K562 (cell line): ENCODE measurements around the gene ILDR1. TPM values are rescaled to one million over a fixed set of nuclear protein-coding genes. Genes with fewer than 3 reads are reported as not detected.

Experiments used
- ATAC-seq: fragments of 200-7000 bp; cut with Tn5 transposase; 3 replicates; pipeline ENCODE4 v1.9.1; 2020; ENCODE audit warnings: moderate library complexity
- BruUV-seq: library from RNA; stranded (reverse); fragments of 400-500 nt; replicated peaks from 2 replicates; lab custom pipeline; 2021; lab: Mats Ljungman, UMichigan
- CTCF ChIA-PET: fragments of 300-600 bp; formaldehyde crosslinking; extraction: SDS; loops from one replicate; lab custom pipeline; 2021; ENCODE audit warnings: low intra/inter-chr PET ratio; lab: Yijun Ruan, JAX
- POLR2A ChIA-PET: fragments of 300-600, 350-650 bp; sonication (Branson Sonifier 250); formaldehyde crosslinking; extraction: SDS; loops from one replicate; lab custom pipeline; 2021; ENCODE audit warnings: antibody characterized with exemption, inconsistent platforms; lab: Yijun Ruan, JAX
- DNase-seq, 4 experiments: peaks; one replicate each; pipeline versions ENCODE4 v3.0.0 to v3.0.0-alpha.2; 2011 to 2018; ENCODE audit warnings: low spot score in 3 of 4, mixed read lengths in 3 of 4; ENCODE audit errors: extremely low read depth in 1 of 4
- FAIRE-seq: peaks from 2 replicates; lab custom pipeline; 2011; peaks lifted over from hg19 to GRCh38; lab: Jason Lieb, UNC
- H2AFZ ChIP-seq: 2 replicates; pipeline ENCODE4 v1.6.0; 2011; ENCODE audit warnings: low read depth, low read length, control low read depth, inconsistent platforms
- H3K27ac ChIP-seq: fragments of 200-600 bp; 3 replicates; pipeline ENCODE4 v1.8.0; 2011; ENCODE audit warnings: low read depth, mild to moderate bottlenecking, control low read depth, inconsistent platforms, low read length, moderate library complexity, mixed read lengths; ENCODE audit errors: extremely low read depth
- H3K27me3 ChIP-seq, 2 experiments: fragments of 300-600 bp in 1 of 2; 2 replicates in 1 of 2; 3 replicates in 1 of 2; pipeline versions ENCODE4 v1.6.0 to v1.8.0; 2011; ENCODE audit warnings: inconsistent platforms in 2 of 2, low read length in 2 of 2, mild to moderate bottlenecking in 1 of 2, mixed read lengths in 1 of 2, moderate library complexity in 1 of 2; ENCODE audit not compliant: control insufficient read depth in 2 of 2, insufficient read depth in 2 of 2
- H3K36me3 ChIP-seq: fragments of 300-600 bp; 3 replicates; pipeline ENCODE4 v1.8.0; 2011; ENCODE audit warnings: mild to moderate bottlenecking, low read length, inconsistent platforms; ENCODE audit not compliant: control insufficient read depth, insufficient read depth
- H3K4me1 ChIP-seq, 2 experiments: fragments of 200-600 bp in 1 of 2; replicated peaks in 1 of 2; 2 replicates in 1 of 2; 3 replicates in 1 of 2; pipeline versions ENCODE4 v1.5.1 to v1.8.0; 2011; ENCODE audit warnings: inconsistent platforms in 2 of 2, low read length in 2 of 2, mild to moderate bottlenecking in 1 of 2, mixed read lengths in 1 of 2, moderate library complexity in 1 of 2; ENCODE audit not compliant: control insufficient read depth in 2 of 2, insufficient read depth in 2 of 2
- H3K4me2 ChIP-seq: 2 replicates; pipeline ENCODE4 v1.6.1; 2011; ENCODE audit warnings: low read length, control low read depth, inconsistent platforms, mixed read lengths; ENCODE audit not compliant: insufficient read depth
- H3K4me3 ChIP-seq: fragments of 200-600 bp; sonication (generic), shearing (Covaris generic); 2 replicates; pipeline ENCODE4 v1.5.1; 2016; ENCODE audit warnings: control low read depth, inconsistent platforms
- H3K79me2 ChIP-seq: fragments of 200-600 bp; 3 replicates; pipeline ENCODE4 v1.8.0; 2011; ENCODE audit warnings: low read length, inconsistent platforms; ENCODE audit not compliant: control insufficient read depth, insufficient read depth
- H3K9ac ChIP-seq, 2 experiments: 2 replicates each; pipeline versions ENCODE4 v1.6.0 to v1.6.1; 2011; ENCODE audit warnings: low read depth in 2 of 2, low read length in 2 of 2, control low read depth in 1 of 2, inconsistent platforms in 1 of 2, mild to moderate bottlenecking in 1 of 2, mixed read lengths in 1 of 2; ENCODE audit not compliant: insufficient read depth in 1 of 2
- H3K9me1 ChIP-seq: one replicate; pipeline ENCODE4 v1.6.0; 2011; ENCODE audit warnings: inconsistent platforms, mild to moderate bottlenecking, low read length, moderate library complexity; ENCODE audit not compliant: control insufficient read depth, insufficient read depth
- H3K9me3 ChIP-seq: replicated peaks from 2 replicates; pipeline ENCODE4 v1.5.1; 2011; ENCODE audit warnings: low read depth, low read length, inconsistent platforms; ENCODE audit not compliant: control insufficient read depth, insufficient read depth
- H4K20me1 ChIP-seq: replicated peaks from 2 replicates; pipeline ENCODE4 v1.6.1; 2011; ENCODE audit warnings: low read length, inconsistent platforms, mixed read lengths; ENCODE audit not compliant: control insufficient read depth, insufficient read depth
- CREBBP ChIP-seq: IDR thresholded peaks from one replicate; pipeline ENCODE4 v1.6.1; 2012; ENCODE audit warnings: low read depth, mild to moderate bottlenecking, control low read depth, inconsistent platforms, low read length
- HDGF ChIP-seq: fragments of 450-650 bp; IDR thresholded peaks from 2 replicates; pipeline ENCODE4 v1.6.1; 2016
- RCOR1 ChIP-seq, 2 experiments: IDR thresholded peaks; 2 replicates each; pipeline ENCODE4 v1.6.1; 2012; ENCODE audit warnings: low read depth in 2 of 2, low read length in 2 of 2, borderline replicate concordance in 1 of 2, improper control_type of control experiment in 1 of 2
- TEAD1 ChIP-seq, 2 experiments: fragments of 450-650 bp in 1 of 2; sonication (generic) in 1 of 2; formaldehyde crosslinking; IDR thresholded peaks; 2 replicates each; pipeline versions ENCODE4 v1.4.0 to v1.8.0; 2020 to 2022; ENCODE audit warnings: mild to moderate bottlenecking in 2 of 2, missing genetic modification reagents in 1 of 2
- ZBTB17 ChIP-seq: fragments of 450-650 bp; formaldehyde crosslinking; IDR thresholded peaks from 2 replicates; pipeline ENCODE4 v1.4.0; 2020; ENCODE audit warnings: mild to moderate bottlenecking
- WGBS: fragments of 100-300 bp; shearing (Covaris generic); methylation state at CpG from one replicate; pipeline ENCODE4 v1.1.6; 2016; ENCODE audit warnings: low coverage, mixed read lengths; ENCODE audit not compliant: insufficient coverage; ENCODE audit errors: missing lambda C conversion rate; 5-methylcytosine and 5-hydroxymethylcytosine counted together
- in situ Hi-C: fragments of 300-500 bp; cut with MboI; formaldehyde crosslinking; loops from 4 replicates; pipeline ENCODE4 v1.15.0; 2018; ENCODE audit warnings: inconsistent platforms, mixed read lengths
- intact Hi-C: fragments of 100-400 bp; cut with micrococcal nuclease; formaldehyde crosslinking; loops from 2 replicates; pipeline ENCODE4 v1.14.2; 2022
- polyA plus RNA-seq, 8 experiments: library from polyadenylated mRNA; depleted of rRNA in 4 of 8; stranded (reverse) in 5 of 8; unstranded in 3 of 8; fragments of >200 nt; fragmentation: Nextera tagmentation in 2 of 8; fragmentation: Illumina TruSeq in 1 of 8; extraction: Ambion mirVana in 2 of 8; extraction: Trizol in 1 of 8; gene quantifications; 2 replicates each; pipeline versions ENCODE4 v1.2.1 to v1.2.3, GENCODE V29; 2011 to 2014; ENCODE audit warnings: inconsistent platforms in 1 of 8, missing spikeins in 1 of 8
- total RNA-seq, 7 experiments: library from RNA; depleted of rRNA in 6 of 7; stranded (reverse); fragments of >200 nt in 6 of 7; fragmentation: Illumina TruSeq in 2 of 7; extraction: Trizol in 2 of 7; gene quantifications; 2 replicates each; pipeline versions ENCODE4 v1.2.1 to v1.2.3, GENCODE V29; 2011 to 2021; ENCODE audit warnings: low replicate concordance in 1 of 7
- TF ChIP-seq, protein P1 (sequence below), 2 experiments: IDR thresholded peaks; 2 replicates each; pipeline ENCODE4 v1.6.1; 2012; ENCODE audit warnings: improper control_type of control experiment in 2 of 2, low read depth in 2 of 2, low read length in 2 of 2, borderline replicate concordance in 1 of 2
- TF ChIP-seq, protein P2 (sequence below): IDR thresholded peaks from 3 replicates; pipeline ENCODE4 v1.6.1; 2011; ENCODE audit warnings: borderline replicate concordance, mild to moderate bottlenecking, moderate library complexity; ENCODE audit not compliant: insufficient read length; ENCODE audit errors: extremely low read depth

ILDR1 gene
- total and polyA plus RNA-seq, 9 of the 15 experiments (the other 6 are each of a cell fraction or from before 2014, with no cell fraction given): 0.04 TPM; not detected in 8

DNA sequence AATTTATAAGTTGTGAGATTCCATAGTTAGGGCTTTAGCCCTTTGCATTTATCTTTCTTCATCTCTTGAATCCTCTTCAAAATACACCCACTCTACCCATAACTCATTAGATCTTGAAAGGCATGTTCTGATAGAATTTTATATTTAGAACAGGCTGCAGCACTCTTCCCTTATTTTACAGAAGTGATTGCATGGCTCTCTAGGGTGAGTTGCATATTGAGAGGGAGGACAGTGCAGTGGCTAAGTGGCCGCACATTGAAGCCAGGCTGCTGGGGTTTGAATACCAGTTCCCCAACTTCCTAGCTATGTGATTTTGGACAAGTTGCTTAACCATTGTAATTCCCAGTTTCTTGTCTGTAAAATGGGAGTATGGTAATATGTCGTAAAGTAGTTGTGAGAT, 35.6 kb upstream of the ILDR1 start:
- CTCF ChIA-PET: no interaction called here
- WGBS: 0% methylated on average over 2 of the region's 2 CpGs
- Histone ChIP-seq H3K27ac (no peak overlapping the region), H3K9me3 (no peaks in the 10 kb centered on the region), H3K4me2 (no peak overlapping the region), H3K9me1 (no peaks in the 10 kb centered on the region), H3K36me3 (no peaks in the 10 kb centered on the region), H3K9ac (no peak overlapping the region), H2AFZ (no peak overlapping the region), H4K20me1 (no peaks in the 10 kb centered on the region), H3K79me2 (no peaks in the 10 kb centered on the region), H3K4me3 (no peak overlapping the region), H3K27me3 (no peaks in the 10 kb centered on the region), H3K4me1 (no peaks in the 10 kb centered on the region)
- POLR2A ChIA-PET: interaction anchor here (0.6 kb wide), 1 partner anchor 26 kb away, joined by 3 read pairs; no protein-coding TSS in a partner anchor
- DNase-seq: no peak
- in situ Hi-C loops: no loop called here
- TF ChIP-seq CREBBP: no peak
- no peak for TF ChIP-seq RCOR1 (IDR thresholded peaks at IDR 0.05; ENCODE audit: borderline replicate concordance in 1 of 2, low read depth in 2 of 2, low read length in 2 of 2)
- no peak for TF ChIP-seq TEAD1 (CRISPR knock-in tag; IDR thresholded peaks at IDR 0.05)
- TF ChIP-seq, protein P1, sequence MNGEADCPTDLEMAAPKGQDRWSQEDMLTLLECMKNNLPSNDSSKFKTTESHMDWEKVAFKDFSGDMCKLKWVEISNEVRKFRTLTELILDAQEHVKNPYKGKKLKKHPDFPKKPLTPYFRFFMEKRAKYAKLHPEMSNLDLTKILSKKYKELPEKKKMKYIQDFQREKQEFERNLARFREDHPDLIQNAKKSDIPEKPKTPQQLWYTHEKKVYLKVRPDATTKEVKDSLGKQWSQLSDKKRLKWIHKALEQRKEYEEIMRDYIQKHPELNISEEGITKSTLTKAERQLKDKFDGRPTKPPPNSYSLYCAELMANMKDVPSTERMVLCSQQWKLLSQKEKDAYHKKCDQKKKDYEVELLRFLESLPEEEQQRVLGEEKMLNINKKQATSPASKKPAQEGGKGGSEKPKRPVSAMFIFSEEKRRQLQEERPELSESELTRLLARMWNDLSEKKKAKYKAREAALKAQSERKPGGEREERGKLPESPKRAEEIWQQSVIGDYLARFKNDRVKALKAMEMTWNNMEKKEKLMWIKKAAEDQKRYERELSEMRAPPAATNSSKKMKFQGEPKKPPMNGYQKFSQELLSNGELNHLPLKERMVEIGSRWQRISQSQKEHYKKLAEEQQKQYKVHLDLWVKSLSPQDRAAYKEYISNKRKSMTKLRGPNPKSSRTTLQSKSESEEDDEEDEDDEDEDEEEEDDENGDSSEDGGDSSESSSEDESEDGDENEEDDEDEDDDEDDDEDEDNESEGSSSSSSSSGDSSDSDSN (IDR thresholded peaks at IDR 0.05; ENCODE audit: borderline replicate concordance in 1 of 2, low read depth in 2 of 2, low read length in 2 of 2): no peak
- no peak for TF ChIP-seq HDGF
- no peak for TF ChIP-seq ZBTB17 (CRISPR knock-in tag)
- TF ChIP-seq, protein P2, sequence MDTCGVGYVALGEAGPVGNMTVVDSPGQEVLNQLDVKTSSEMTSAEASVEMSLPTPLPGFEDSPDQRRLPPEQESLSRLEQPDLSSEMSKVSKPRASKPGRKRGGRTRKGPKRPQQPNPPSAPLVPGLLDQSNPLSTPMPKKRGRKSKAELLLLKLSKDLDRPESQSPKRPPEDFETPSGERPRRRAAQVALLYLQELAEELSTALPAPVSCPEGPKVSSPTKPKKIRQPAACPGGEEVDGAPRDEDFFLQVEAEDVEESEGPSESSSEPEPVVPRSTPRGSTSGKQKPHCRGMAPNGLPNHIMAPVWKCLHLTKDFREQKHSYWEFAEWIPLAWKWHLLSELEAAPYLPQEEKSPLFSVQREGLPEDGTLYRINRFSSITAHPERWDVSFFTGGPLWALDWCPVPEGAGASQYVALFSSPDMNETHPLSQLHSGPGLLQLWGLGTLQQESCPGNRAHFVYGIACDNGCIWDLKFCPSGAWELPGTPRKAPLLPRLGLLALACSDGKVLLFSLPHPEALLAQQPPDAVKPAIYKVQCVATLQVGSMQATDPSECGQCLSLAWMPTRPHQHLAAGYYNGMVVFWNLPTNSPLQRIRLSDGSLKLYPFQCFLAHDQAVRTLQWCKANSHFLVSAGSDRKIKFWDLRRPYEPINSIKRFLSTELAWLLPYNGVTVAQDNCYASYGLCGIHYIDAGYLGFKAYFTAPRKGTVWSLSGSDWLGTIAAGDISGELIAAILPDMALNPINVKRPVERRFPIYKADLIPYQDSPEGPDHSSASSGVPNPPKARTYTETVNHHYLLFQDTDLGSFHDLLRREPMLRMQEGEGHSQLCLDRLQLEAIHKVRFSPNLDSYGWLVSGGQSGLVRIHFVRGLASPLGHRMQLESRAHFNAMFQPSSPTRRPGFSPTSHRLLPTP: no peak
- no peak for ATAC-seq
- FAIRE-seq: no peak
- no TSS peak for BruUV-seq
- intact Hi-C loops: no loop called here
